Measurements from ENCODE around the gene GPRIN1. TPM values are rescaled to one million over a fixed set of nuclear protein-coding genes. Genes with fewer than 3 reads are reported as not detected.

Gene GPRIN1
- total RNA-seq, 1 donor from 2014 or later = 101 TPM

- FAIRE-seq (no peak), DNase-seq (ENCODE audit: low spot score in 2 of 2) (no peak)
These were observed 61.0 kb downstream of the GPRIN1 start, which contains the start of gene CDHR2 for GRCh38 chr5:176548967-176549444. CDHR2 (plus strand) TSS chr5:176549342; CDS start chr5:176565353, 16,011 bp downstream.

- no peak for DNase-seq (ENCODE audit: low spot score in 2 of 2)
- FAIRE-seq = no peak
These were observed 62.2 kb downstream of the GPRIN1 start for GRCh38 chr5:176547802-176548201.

Small RNA genes within 50 kb of the gene (small RNA-seq; reads per million reads assigned to genes)
- gene MIR4281 (not detected), gene RF00019 (not detected), gene RN7SL684P (not detected)

Other genes starting within 250 kb of the GPRIN1 start
- gene KIAA1191, start 248.4 kb downstream of the GPRIN1 start, total RNA-seq = 111 TPM
- gene ARL10, start 244.7 kb downstream of the GPRIN1 start, total RNA-seq = 34.6 TPM
- 12.6 TPM for gene NOP16, start 221.6 kb downstream of the GPRIN1 start, total RNA-seq
- 27.7 TPM for gene HIGD2A, start 221.4 kb downstream of the GPRIN1 start, total RNA-seq
- gene CLTB, start 193.6 kb downstream of the GPRIN1 start, total RNA-seq = 71.3 TPM
- 33.4 TPM for gene FAF2, start 161.8 kb downstream of the GPRIN1 start, total RNA-seq
- 9.8 TPM for gene RNF44, start 72.8 kb downstream of the GPRIN1 start, total RNA-seq
- under 0.01 TPM for gene CDHR2, start 60.8 kb downstream of the GPRIN1 start, total RNA-seq
- gene SNCB, start 20.4 kb upstream of the GPRIN1 start, total RNA-seq = 15.5 TPM
- under 0.01 TPM for gene EIF4E1B, start 20.5 kb upstream of the GPRIN1 start, total RNA-seq
- 21.2 TPM for gene TSPAN17, start 37.3 kb upstream of the GPRIN1 start, total RNA-seq
- gene UNC5A, start 200.4 kb upstream of the GPRIN1 start, total RNA-seq = 6.1 TPM

All from frontal cortex (tissue), 4 donors.